Activated CD4-positive, alpha-beta T cell treated with anti-CD3 and anti-CD28 coated beads, Interleukin-2, Interleukin-6, amounts not matched to agents 100 ng/mL and 50 ng/mL, durations not matched to agents 16 hours and 8 hours (primary cell): ENCODE results near the gene UQCRQ.

Experiments
- DNase-seq: peaks from one replicate; pipeline ENCODE4 v3.0.0-alpha.2; 2020

Gene UQCRQ

GRCh38 chr5:132866342-132867045 is at the start of gene UQCRQ, which contains the start of gene GDF9:
TSS of gene UQCRQ (plus strand) at chr5:132866642. CDS start at chr5:132866882, 240 bp downstream.
TSS of gene GDF9 (minus strand) at chr5:132866469. CDS start at chr5:132864533, 1,936 bp downstream.
- peak; percentile 98 for DNase-seq

GRCh38 chr5:132817011-132817410 is 49.4 kb upstream of the UQCRQ start:
- no peak for DNase-seq

- DNase-seq, result no peak
Observed at GRCh38 chr5:132819468-132819867, 47.0 kb upstream of the UQCRQ start.

GRCh38 chr5:132820162-132820754 is 46.2 kb upstream of the UQCRQ start:
- DNase-seq, result peak; percentile 93

- DNase-seq, result no peak
Observed at GRCh38 chr5:132821350-132821749, 45.1 kb upstream of the UQCRQ start.

GRCh38 chr5:132821791-132822190 is 44.7 kb upstream of the UQCRQ start:
- no peak for DNase-seq

GRCh38 chr5:132822650-132823480 is 43.6 kb upstream of the UQCRQ start:
- DNase-seq, result peak; percentile 34

- no peak for DNase-seq
Observed at GRCh38 chr5:132823481-132824050, 42.9 kb upstream of the UQCRQ start.

GRCh38 chr5:132824426-132824825 is 42.0 kb upstream of the UQCRQ start:
- DNase-seq, result no peak

- DNase-seq, result no peak
Observed at GRCh38 chr5:132825033-132825833, 41.2 kb upstream of the UQCRQ start.

- DNase-seq, result no peak
Observed at GRCh38 chr5:132825834-132826391, 40.5 kb upstream of the UQCRQ start.

- no peak for DNase-seq
Observed at GRCh38 chr5:132826424-132827082, 39.9 kb upstream of the UQCRQ start.

GRCh38 chr5:132827943-132828673 is 38.3 kb upstream of the UQCRQ start:
- DNase-seq, result no peak

GRCh38 chr5:132828846-132829494 is 37.5 kb upstream of the UQCRQ start:
- no peak for DNase-seq

GRCh38 chr5:132829742-132830435 is 36.6 kb upstream of the UQCRQ start:
- peak; percentile 76 for DNase-seq

- peak; percentile 28 for DNase-seq
Observed at GRCh38 chr5:132830436-132831094, 35.9 kb upstream of the UQCRQ start, which contains the start of gene SHROOM1. TSS of gene SHROOM1 (minus strand) at chr5:132830647. CDS start at chr5:132826140, 4,507 bp downstream.

- no peak for DNase-seq
Observed at GRCh38 chr5:132831095-132831860, 35.2 kb upstream of the UQCRQ start.

GRCh38 chr5:132832612-132833011 is 33.8 kb upstream of the UQCRQ start:
- DNase-seq, result no peak
